Body of pancreas (tissue), 4 donors: Measurements from ENCODE around the gene TOM1L2.

Experiments used
- CTCF ChIP-seq, 7 experiments: fragments of 450-650 bp in 4 of 7; fragments of 200-600 bp in 3 of 7; sonication (generic) in 3 of 7; IDR thresholded peaks; one replicate each; pipeline ENCODE4 v1.5.1; 2016 to 2019; ENCODE audit warnings: antibody characterized with exemption in 7 of 7
- POLR2A ChIP-seq, 3 donors: fragments of 450-650 bp; IDR thresholded peaks; one replicate each; pipeline ENCODE4 v1.6.1; 2016; ENCODE audit warnings: antibody characterized with exemption in 3 of 3, mild to moderate bottlenecking in 2 of 3

- TF ChIP-seq POLR2A (IDR thresholded peaks at IDR 0.05) = no peak
- TF ChIP-seq CTCF (IDR thresholded peaks at IDR 0.05) = no peak
Measured at GRCh38 chr17:17826342-17826713, 145.9 kb downstream of the TOM1L2 start.
